HepG2 (cell line): ENCODE data around the gene BEAN1. TPM values are rescaled to one million over a fixed set of nuclear protein-coding genes. Genes with fewer than 3 reads are reported as not detected.
A peak's percentile ranks its signal among the peaks of the same experiment; 100 is the strongest.

ENCODE experiments used
- ETS1 ChIP-seq: sonication (generic); formaldehyde crosslinking; IDR thresholded peaks from 2 replicates; pipeline ENCODE4 v1.4.0; 2020; ENCODE audit warnings: missing genetic modification reagents
- FOXA1 ChIP-seq, 2 experiments: fragments of 450-650 bp in 1 of 2; sonication (generic) in 1 of 2; formaldehyde crosslinking in 1 of 2; IDR thresholded peaks; 2 replicates each; pipeline versions ENCODE4 v1.4.0 to v1.6.1; 2016 to 2020; ENCODE audit warnings: missing genetic modification reagents in 1 of 2
- IKZF4 ChIP-seq: sonication (generic); formaldehyde crosslinking; IDR thresholded peaks from 2 replicates; pipeline ENCODE4 v1.5.1; 2020; ENCODE audit warnings: borderline replicate concordance, mild to moderate bottlenecking, low read depth, missing genetic modification reagents; ENCODE audit errors: not compliant biosample characterization
- NFRKB ChIP-seq: fragments of 450-650 bp; IDR thresholded peaks from 2 replicates; pipeline ENCODE4 v1.6.1; 2017
- PAXIP1 ChIP-seq: sonication (generic); formaldehyde crosslinking; conservative IDR thresholded peaks from 2 replicates; pipeline ENCODE4 v1.4.0; 2020; ENCODE audit warnings: mild to moderate bottlenecking, missing genetic modification reagents, moderate library complexity
- SKIL ChIP-seq: sonication (generic); formaldehyde crosslinking; IDR thresholded peaks from 2 replicates; pipeline ENCODE4 v1.8.0; 2022; ENCODE audit warnings: missing genetic modification reagents, mild to moderate bottlenecking, moderate library complexity, borderline replicate concordance
- TIGD3 ChIP-seq: sonication (generic); formaldehyde crosslinking; IDR thresholded peaks from 2 replicates; pipeline ENCODE4 v1.5.1; 2020; ENCODE audit warnings: mild to moderate bottlenecking, missing genetic modification reagents, borderline replicate concordance
- ZBTB7A ChIP-seq: sonication (generic); formaldehyde crosslinking; IDR thresholded peaks from 2 replicates; pipeline ENCODE4 v1.8.0; 2022; ENCODE audit warnings: mild to moderate bottlenecking, missing genetic modification reagents
- ZGPAT ChIP-seq: IDR thresholded peaks from 2 replicates; pipeline ENCODE4 v1.6.1; 2016; ENCODE audit warnings: mild to moderate bottlenecking
- ZNF121 ChIP-seq: sonication (generic); formaldehyde crosslinking; IDR thresholded peaks from 2 replicates; pipeline ENCODE4 v1.5.0; 2020; ENCODE audit warnings: mild to moderate bottlenecking, missing genetic modification reagents
- ZNF543 ChIP-seq: sonication (generic); formaldehyde crosslinking; IDR thresholded peaks from 2 replicates; pipeline ENCODE4 v1.4.0; 2020; ENCODE audit warnings: mild to moderate bottlenecking, missing genetic modification reagents
- ZNF644 ChIP-seq: IDR thresholded peaks from 2 replicates; pipeline ENCODE4 v1.6.1; 2016; ENCODE audit warnings: low read depth
- ZNF850 ChIP-seq: sonication (generic); formaldehyde crosslinking; conservative IDR thresholded peaks from 2 replicates; pipeline ENCODE4 v1.9.0; 2021; ENCODE audit warnings: mild to moderate bottlenecking, missing genetic modification reagents
- ZSCAN25 ChIP-seq: sonication (generic); formaldehyde crosslinking; IDR thresholded peaks from 2 replicates; pipeline ENCODE4 v1.8.0; 2022; ENCODE audit warnings: mild to moderate bottlenecking, missing genetic modification reagents
- ZSCAN29 ChIP-seq: sonication (generic); formaldehyde crosslinking; conservative IDR thresholded peaks from 2 replicates; pipeline ENCODE4 v1.4.0; 2020; ENCODE audit warnings: mild to moderate bottlenecking, missing genetic modification reagents
- polyA plus RNA-seq, 8 experiments: library from polyadenylated mRNA; depleted of rRNA in 3 of 8; stranded (reverse) in 7 of 8; unstranded in 1 of 8; fragments of >200 nt; fragmentation: Illumina TruSeq in 4 of 8; extraction: Trizol in 4 of 8; gene quantifications; 2 replicates each; pipeline versions ENCODE4 v1.2.1 to v1.2.3, GENCODE V29; 2011 to 2016; ENCODE audit warnings: low read depth in 4 of 8, missing spikeins in 1 of 8, mixed read lengths in 1 of 8; ENCODE audit not compliant: insufficient read depth in 1 of 8
- total RNA-seq, 5 experiments: library from RNA; depleted of rRNA; stranded (reverse); fragments of >200 nt; fragmentation: Illumina TruSeq; extraction: Trizol; gene quantifications; 2 replicates each; pipeline ENCODE4 v1.2.3, GENCODE V29; 2016; ENCODE audit warnings: low read depth in 1 of 5

The BEAN1 gene
- total and polyA plus RNA-seq, 2 of the 13 experiments (the other 11 are each of a cell fraction or from before 2014, with no cell fraction given), result 0.53 to 1.4 TPM

- TF ChIP-seq ZNF644 (no peak), TIGD3 (CRISPR knock-in tag) (no peak), ZNF121 (CRISPR knock-in tag) (no peak), PAXIP1 (CRISPR knock-in tag) (no peak), ZBTB7A (no peak), ZNF850 (CRISPR knock-in tag) (no peak), IKZF4 (CRISPR knock-in tag) (no peak), ZSCAN25 (CRISPR knock-in tag) (no peak), NFRKB (no peak), SKIL (CRISPR knock-in tag) (no peak), ETS1 (no peak), FOXA1 (IDR thresholded peaks at IDR 0.05) (no peak), FOXA1 (CRISPR knock-in tag; IDR thresholded peaks at IDR 0.05) (no peak), ZNF543 (CRISPR knock-in tag) (peak; percentile 70; the same call in 1 of the 2 replicates), ZSCAN29 (CRISPR knock-in tag) (no peak), ZGPAT (CRISPR knock-in tag) (no peak)
Measured at GRCh38 chr16:66444049-66444481, 17.0 kb downstream of the BEAN1 start (continued).
